Endothelial cell of umbilical vein (primary cell): ENCODE results near the gene SERPIND1. TPM values are rescaled to one million over a fixed set of nuclear protein-coding genes. Genes with fewer than 3 reads are reported as not detected.
"Not testable (repeated sequence)": the region's sequence is repeated elsewhere in the genome, so short reads cannot be mapped to it uniquely, and the experiment has no call there.

Experiments used
- BruUV-seq: library from RNA; stranded (reverse); fragments of 400-500 nt; replicated peaks from 2 replicates; lab custom pipeline; 2021; lab: Mats Ljungman, UMichigan
- CTCF ChIA-PET: fragments of 300-600, 350-600 bp; sonication (Branson Sonifier 250); formaldehyde crosslinking; loops from one replicate; lab custom pipeline; 2021; ENCODE audit warnings: antibody characterized with exemption, inconsistent platforms; lab: Charles Lee
- POLR2A ChIA-PET: fragments of 300-600, 350-600 bp; sonication (Branson Sonifier 250); formaldehyde crosslinking; loops from one replicate; lab custom pipeline; 2021; ENCODE audit warnings: antibody characterized with exemption, inconsistent platforms; lab: Charles Lee
- DNase-seq: peaks from one replicate; pipeline ENCODE4 v3.0.0-alpha.2; 2011; ENCODE audit warnings: low read depth, low spot score
- FAIRE-seq: peaks from 2 replicates; lab custom pipeline; 2011; peaks lifted over from hg19 to GRCh38; lab: Jason Lieb, UNC
- H2AFZ ChIP-seq: 2 replicates; pipeline ENCODE4 v1.6.0; 2012; ENCODE audit warnings: low read depth, low read length, control low read depth, inconsistent platforms
- H3K27ac ChIP-seq: 2 replicates; pipeline ENCODE4 v1.5.1; 2011; ENCODE audit warnings: low read depth, mild to moderate bottlenecking, control low read depth, low read length, moderate library complexity; ENCODE audit not compliant: insufficient read depth
- H3K27me3 ChIP-seq, 2 experiments: 2 replicates each; pipeline versions ENCODE4 v1.6.0 to v1.6.1; 2011; ENCODE audit warnings: low read length in 2 of 2, mixed read lengths in 1 of 2; ENCODE audit not compliant: control insufficient read depth in 2 of 2, insufficient read depth in 2 of 2
- H3K36me3 ChIP-seq, 2 experiments: 2 replicates in 1 of 2; 3 replicates in 1 of 2; pipeline ENCODE4 v1.5.1; 2011; ENCODE audit warnings: low read length in 2 of 2, mild to moderate bottlenecking in 1 of 2, moderate library complexity in 1 of 2; ENCODE audit not compliant: control insufficient read depth in 2 of 2, insufficient read depth in 2 of 2; ENCODE audit errors: extremely low read depth in 1 of 2
- H3K4me1 ChIP-seq: 3 replicates; pipeline ENCODE4 v1.5.1; 2011; ENCODE audit warnings: mild to moderate bottlenecking, low read length; ENCODE audit not compliant: control insufficient read depth, insufficient read depth; ENCODE audit errors: extremely low read depth
- H3K4me2 ChIP-seq: 2 replicates; pipeline ENCODE4 v1.6.1; 2011; ENCODE audit warnings: low read length, control low read depth, mixed read lengths; ENCODE audit not compliant: insufficient read depth
- H3K4me3 ChIP-seq, 3 experiments: fragments of 200-600 bp in 1 of 3; sonication (generic), shearing (Covaris generic) in 1 of 3; replicated peaks in 1 of 3; 2 replicates each; pipeline ENCODE4 v1.5.1; 2011 to 2016; ENCODE audit warnings: control low read depth in 3 of 3, low read length in 3 of 3, mild to moderate bottlenecking in 2 of 3, inconsistent platforms in 1 of 3, low read depth in 1 of 3, moderate library complexity in 1 of 3; ENCODE audit not compliant: insufficient read depth in 1 of 3
- H3K79me2 ChIP-seq: 2 replicates; pipeline ENCODE4 v1.6.0; 2012; ENCODE audit warnings: low read length, inconsistent platforms; ENCODE audit not compliant: control insufficient read depth, insufficient read depth
- H3K9ac ChIP-seq: replicated peaks from 2 replicates; pipeline ENCODE3; 2011; ENCODE audit warnings: low read length, control low read depth; ENCODE audit not compliant: insufficient read depth; ENCODE audit errors: extremely low read depth
- H3K9me1 ChIP-seq: replicated peaks from 3 replicates; pipeline ENCODE4 v1.6.0; 2011; ENCODE audit warnings: mild to moderate bottlenecking, low read length; ENCODE audit not compliant: control insufficient read depth, insufficient read depth; ENCODE audit errors: extremely low read depth
- H3K9me3 ChIP-seq: replicated peaks from 2 replicates; pipeline ENCODE4 v1.5.1; 2012; ENCODE audit warnings: low read length, inconsistent platforms; ENCODE audit not compliant: control insufficient read depth, insufficient read depth
- H4K20me1 ChIP-seq: replicated peaks from 2 replicates; pipeline ENCODE3; 2011; ENCODE audit warnings: mild to moderate bottlenecking, low read length; ENCODE audit not compliant: control insufficient read depth, insufficient read depth; ENCODE audit errors: extremely low read depth
- FOS ChIP-seq: IDR thresholded peaks from 2 replicates; pipeline ENCODE4 v1.6.1; 2011; ENCODE audit warnings: mild to moderate bottlenecking, low read length, moderate library complexity, borderline replicate concordance; ENCODE audit not compliant: insufficient read depth
- dilution Hi-C: fragments of 300-500 bp; cut with MboI; formaldehyde crosslinking; loops from one replicate; pipeline ENCODE4 v1.15.0; 2019; ENCODE audit warnings: low sequenced_read_pairs; ENCODE audit not compliant: extremely low pct_ligation_motif_present
- intact Hi-C: fragments of 100-400 bp; cut with micrococcal nuclease; formaldehyde crosslinking; loops from one replicate; pipeline ENCODE4 v1.10.0; 2022
- polyA plus RNA-seq, 4 experiments: library from polyadenylated mRNA; depleted of rRNA in 3 of 4; stranded (reverse) in 3 of 4; unstranded in 1 of 4; fragments of >200 nt; gene quantifications; 2 replicates each; pipeline versions ENCODE4 v1.2.1 to v1.2.3, GENCODE V29; 2011 to 2012; ENCODE audit warnings: missing spikeins in 1 of 4
- total RNA-seq: library from RNA; stranded (reverse); gene quantifications from 2 replicates; pipeline ENCODE4 v1.2.3, GENCODE V29; 2021
- TF ChIP-seq, protein P1 (sequence below): IDR thresholded peaks from 2 replicates; pipeline ENCODE4 v1.6.1; 2011; ENCODE audit not compliant: insufficient read depth, insufficient read length

The SERPIND1 gene
- total and polyA plus RNA-seq, 2 donors (not counting 3 experiments of a cell fraction or from before 2014, with no cell fraction given), result 0.94 to 1.8 TPM

DNA sequence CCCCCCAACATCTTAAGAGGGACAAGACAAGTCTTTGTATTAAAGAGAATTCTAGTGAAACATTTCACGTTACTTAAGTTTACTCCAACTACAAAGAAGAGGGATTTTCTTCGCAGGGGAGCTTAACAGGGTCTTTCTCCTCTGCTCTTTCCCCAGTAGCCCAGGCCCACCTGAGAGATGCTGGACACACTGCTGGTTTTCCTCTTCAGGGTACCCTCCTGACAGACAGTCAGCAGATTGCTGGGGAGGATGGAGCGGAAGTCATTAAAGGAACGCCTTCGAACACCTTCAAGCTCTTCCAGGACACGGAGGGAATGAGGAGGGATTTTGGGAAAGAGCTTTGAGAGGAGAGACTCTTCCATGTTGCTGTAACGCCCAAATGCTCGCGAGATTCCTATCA is 45.6 kb downstream of the SERPIND1 start:
- Histone ChIP-seq H3K79me2 (no peaks in the 10 kb centered on the region), H3K4me2 (no peak overlapping the region), H2AFZ (no peak overlapping the region), H3K4me3 (no peak overlapping the region), H3K27ac (no peak overlapping the region), H3K4me1 (no peaks in the 10 kb centered on the region), H3K9ac (no peak overlapping the region), H3K9me3 (no peaks in the 10 kb centered on the region), H4K20me1 (no peaks in the 10 kb centered on the region), H3K9me1 (no peaks in the 10 kb centered on the region), H3K36me3 (peaks cover 0 to 8% of the 10 kb centered on the region in 2 experiments), H3K27me3 (no peaks in the 10 kb centered on the region)
- intact Hi-C loops, result no loop called here
- no peak for DNase-seq
- no TSS peak for BruUV-seq
- CTCF ChIA-PET, result no interaction called here
- POLR2A ChIA-PET, result no interaction called here
- dilution Hi-C loops, result no loop called here
- FAIRE-seq, result no peak
- TF ChIP-seq FOS, result no peak
- TF ChIP-seq, protein P1, sequence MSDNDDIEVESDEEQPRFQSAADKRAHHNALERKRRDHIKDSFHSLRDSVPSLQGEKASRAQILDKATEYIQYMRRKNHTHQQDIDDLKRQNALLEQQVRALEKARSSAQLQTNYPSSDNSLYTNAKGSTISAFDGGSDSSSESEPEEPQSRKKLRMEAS, result no peak

DNA sequence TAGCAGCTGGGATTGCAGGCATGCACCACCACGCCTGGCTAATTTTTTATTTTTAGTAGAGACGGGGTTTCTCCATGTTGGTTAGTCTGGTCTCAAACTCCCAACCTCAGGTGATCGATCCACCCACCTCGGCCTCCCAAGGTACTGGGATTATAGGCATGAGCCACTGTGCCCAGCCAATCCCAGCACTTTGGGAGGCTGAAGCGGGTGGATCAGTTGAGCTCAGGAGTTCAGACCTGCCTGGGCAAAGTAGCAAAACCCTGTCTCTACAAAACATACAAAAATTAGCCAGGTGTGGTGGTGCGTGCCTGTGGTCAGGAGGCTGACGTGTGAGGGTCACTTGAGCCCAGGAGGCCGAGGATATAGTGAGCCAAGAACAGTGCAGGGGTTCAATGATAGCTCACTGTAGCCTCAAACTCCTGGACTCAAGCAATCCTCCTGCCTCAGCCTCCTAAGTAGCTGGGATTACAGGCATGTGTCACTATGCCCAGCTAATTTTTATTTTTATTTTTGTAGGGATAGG is 47.9 kb downstream of the SERPIND1 start:
- H3K9me1 ChIP-seq, H3K27me3 ChIP-seq, H3K4me3 ChIP-seq, H3K9ac ChIP-seq, intact Hi-C loops, H3K27ac ChIP-seq, H3K79me2 ChIP-seq, FAIRE-seq, H2AFZ ChIP-seq, DNase-seq, H4K20me1 ChIP-seq, BruUV-seq, H3K4me2 ChIP-seq, H3K4me1 ChIP-seq, H3K36me3 ChIP-seq, dilution Hi-C loops, POLR2A ChIA-PET, H3K9me3 ChIP-seq: not testable (repeated sequence)
- CTCF ChIA-PET, result interaction anchor here (0.8 to 1.9 kb wide), 3 partner anchors 18 to 95 kb away, joined by 3 to 5 read pairs (median 3); partner anchors contain the start of gene CRKL
